Omental fat pad (tissue), 4 donors: ENCODE measurements around the gene PADI2. TPM values are rescaled to one million over a fixed set of nuclear protein-coding genes. Genes with fewer than 3 reads are reported as not detected.

Source experiments
- ATAC-seq: fragments of 150-250 bp; one replicate; pipeline ENCODE4 v1.9.1; 2016; ENCODE audit warnings: mild to moderate bottlenecking, moderate library complexity; ENCODE audit not compliant: low FRiP score
- DNase-seq: peaks from one replicate; pipeline ENCODE4 v3.0.0-alpha.2; 2019; ENCODE audit warnings: low spot score
- CTCF ChIP-seq, 3 donors: fragments of 450-650 bp; IDR thresholded peaks; one replicate each; pipeline ENCODE4 v1.5.1; 2016 to 2017; ENCODE audit warnings: antibody characterized with exemption in 3 of 3, mild to moderate bottlenecking in 3 of 3, moderate library complexity in 2 of 3
- total RNA-seq, 4 donors: library from RNA; depleted of rRNA; stranded (reverse); fragments of >200 nt; gene quantifications; one replicate each; pipeline ENCODE4 v1.1.0, GENCODE V29; 2016

PADI2 gene
- total RNA-seq, 4 donors from 2014 or later, result 0.37 to 19.9 (median 1.6) TPM

GRCh38 chr1:17109892-17110554 is 9.2 kb downstream of the PADI2 start:
- ATAC-seq, result no peak

GRCh38 chr1:17108786-17109185 is 10.5 kb downstream of the PADI2 start:
- no peak for ATAC-seq
- TF ChIP-seq CTCF (IDR thresholded peaks at IDR 0.05), result no peak
- DNase-seq, result no peak

More at GRCh38 chr1:17109892-17110554, 9.2 kb downstream of the PADI2 start:
- no peak for TF ChIP-seq CTCF (IDR thresholded peaks at IDR 0.05)
- no peak for DNase-seq

- DNase-seq (no peak), ATAC-seq (no peak)
- TF ChIP-seq CTCF (IDR thresholded peaks at IDR 0.05), result no peak
Observed at GRCh38 chr1:17108360-17108759, 10.9 kb downstream of the PADI2 start.

GRCh38 chr1:17104782-17105181 is 14.5 kb downstream of the PADI2 start:
- ATAC-seq, result no peak
- no peak for DNase-seq
- no peak for TF ChIP-seq CTCF (IDR thresholded peaks at IDR 0.05)

GRCh38 chr1:17102232-17102631 is 17.0 kb downstream of the PADI2 start:
- TF ChIP-seq CTCF (IDR thresholded peaks at IDR 0.05), result no peak
- no peak for DNase-seq
- ATAC-seq, result no peak

GRCh38 chr1:17101261-17101660 is 18.0 kb downstream of the PADI2 start:
- no peak for ATAC-seq
- no peak for TF ChIP-seq CTCF (IDR thresholded peaks at IDR 0.05)
- no peak for DNase-seq

GRCh38 chr1:17099616-17100340 is 19.5 kb downstream of the PADI2 start:
- no peak for ATAC-seq
- TF ChIP-seq CTCF (IDR thresholded peaks at IDR 0.05), result no peak

More at GRCh38 chr1:17099616-17100340, 19.5 kb downstream of the PADI2 start:
- DNase-seq, result no peak
